Tongue (tissue), 3 donors: ENCODE data around the gene ELK1. TPM values are rescaled to one million over a fixed set of nuclear protein-coding genes. Genes with fewer than 3 reads are reported as not detected.
"Not testable (repeated sequence)": the region's sequence is repeated elsewhere in the genome, so short reads cannot be mapped to it uniquely, and the experiment has no call there.

Experiments used
- DNase-seq: peaks from one replicate; pipeline ENCODE4 v3.0.0-alpha.2; 2015
- small RNA-seq: library from RNA; depleted of rRNA; stranded (forward); fragments of <200 nt; gene quantifications from one replicate; pipeline ENCODE3, GENCODE V24; 2014; ENCODE audit warnings: low replicate concordance
- total RNA-seq: library from RNA; depleted of rRNA; stranded (reverse); fragments of >200 nt; gene quantifications from one replicate; pipeline ENCODE4 v1.2.3, GENCODE V29; 2014

Gene ELK1
- total RNA-seq, 1 donor from 2014 or later, result 16.2 TPM

DNA sequence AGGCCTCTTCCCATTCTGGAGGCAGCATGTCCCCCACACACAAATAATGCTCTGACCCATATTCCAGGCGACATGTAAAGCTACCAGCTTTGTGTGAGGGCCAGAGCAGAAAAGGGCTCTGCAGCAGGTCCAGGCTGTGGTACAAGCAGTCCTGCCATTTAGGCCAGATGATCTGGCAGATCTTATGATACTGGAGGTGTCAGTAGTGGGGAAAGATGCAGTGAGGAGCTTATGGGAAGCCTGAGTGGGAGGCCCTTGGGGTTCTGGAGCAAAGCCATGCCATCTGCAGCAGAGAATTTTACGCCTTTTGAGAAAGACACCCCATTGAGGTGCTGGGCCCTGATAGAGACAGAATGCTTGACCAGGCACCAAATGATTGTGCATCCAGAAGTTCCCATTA is 38.4 kb downstream of the ELK1 start:
- DNase-seq, result no peak

DNA sequence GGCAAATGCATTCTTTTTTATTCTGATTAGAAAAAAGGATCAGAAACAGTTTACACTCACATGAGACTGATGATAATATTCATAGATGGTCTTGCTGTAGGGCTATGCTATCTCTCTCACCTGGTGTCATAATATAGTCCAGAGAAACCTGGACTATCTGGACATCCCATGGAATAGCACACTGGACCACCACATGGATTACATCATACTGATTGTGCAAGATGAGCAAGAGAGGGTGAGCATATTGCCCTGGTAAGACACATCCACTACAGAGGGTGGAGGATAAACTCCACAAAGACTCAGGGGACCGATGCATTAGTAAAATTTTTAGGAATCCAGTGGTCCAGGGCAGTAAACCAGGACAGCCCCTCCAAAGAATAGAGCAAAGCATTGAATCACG is 38.9 kb downstream of the ELK1 start:
- no peak for DNase-seq

DNA sequence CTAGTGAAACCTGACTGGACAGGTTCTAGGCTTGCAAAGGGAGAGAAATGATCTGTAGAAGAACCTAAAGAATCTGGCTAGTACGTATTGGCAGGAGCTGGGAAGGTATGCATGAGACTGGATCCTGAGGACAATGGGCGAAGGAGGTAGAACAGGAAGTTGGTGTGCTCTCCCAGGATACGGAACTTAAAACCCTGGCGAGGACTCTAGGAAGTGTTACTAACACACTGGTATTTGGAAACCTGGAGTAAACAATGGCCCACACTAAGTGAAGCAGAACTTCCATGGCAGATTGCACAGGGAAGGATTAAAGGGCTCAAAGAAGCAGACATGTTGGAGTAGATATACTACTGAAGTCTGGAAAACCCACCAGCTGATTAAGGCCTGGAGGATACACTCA is 39.9 kb downstream of the ELK1 start:
- DNase-seq, result no peak

DNA sequence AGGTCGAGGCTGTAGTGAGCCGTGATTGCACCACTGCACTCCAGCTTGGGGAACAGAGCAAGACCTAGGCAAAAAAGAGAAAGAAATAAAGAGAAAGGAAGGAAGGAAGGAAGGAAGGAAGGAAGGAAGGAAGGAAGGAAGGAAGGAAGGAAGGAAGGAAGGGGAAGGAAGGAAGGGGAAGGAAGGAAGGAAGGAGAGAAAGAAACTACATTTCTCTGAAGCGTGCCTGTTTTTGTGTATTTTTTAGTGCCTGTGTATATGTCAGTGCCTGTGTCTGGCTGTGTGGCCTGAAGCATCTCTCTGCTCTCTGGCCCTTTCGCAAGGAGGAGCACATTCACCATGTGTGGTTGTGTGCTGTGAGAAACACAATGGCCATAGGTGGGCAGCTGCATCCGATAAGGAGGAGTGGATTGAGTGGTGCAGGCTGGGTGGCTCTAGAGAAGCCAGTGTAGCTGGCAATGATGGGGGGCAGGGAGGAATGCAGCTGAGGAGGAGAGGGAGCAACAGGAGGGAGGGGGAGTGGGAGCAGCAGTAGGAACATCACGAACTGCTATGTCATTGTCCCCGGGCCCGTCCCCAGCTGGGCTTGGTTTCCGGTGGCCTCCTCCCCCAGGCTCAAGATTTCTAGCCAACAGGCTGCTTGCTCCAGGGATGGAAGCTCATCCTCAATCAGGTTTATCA is 42.1 kb downstream of the ELK1 start:
- no peak for DNase-seq

DNA sequence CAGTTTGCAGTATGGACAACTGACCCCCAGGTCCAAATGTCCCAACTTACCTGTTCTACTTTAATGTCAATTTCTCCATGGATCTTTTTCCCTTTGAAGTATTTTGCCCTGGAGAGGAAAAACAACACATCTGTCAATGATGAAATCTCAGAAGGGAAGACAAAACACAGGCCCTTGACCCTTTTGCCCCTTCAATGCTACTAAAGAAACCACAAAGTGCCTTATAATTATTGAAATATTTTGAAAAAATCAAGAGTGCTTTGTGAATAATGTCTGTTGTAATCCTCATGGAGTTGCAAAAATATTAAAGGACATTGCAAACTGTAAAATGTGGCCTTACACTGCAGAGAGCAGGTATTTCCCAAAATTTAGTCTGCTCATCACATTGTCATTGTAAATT is 43.3 kb downstream of the ELK1 start:
- no peak for DNase-seq

DNA sequence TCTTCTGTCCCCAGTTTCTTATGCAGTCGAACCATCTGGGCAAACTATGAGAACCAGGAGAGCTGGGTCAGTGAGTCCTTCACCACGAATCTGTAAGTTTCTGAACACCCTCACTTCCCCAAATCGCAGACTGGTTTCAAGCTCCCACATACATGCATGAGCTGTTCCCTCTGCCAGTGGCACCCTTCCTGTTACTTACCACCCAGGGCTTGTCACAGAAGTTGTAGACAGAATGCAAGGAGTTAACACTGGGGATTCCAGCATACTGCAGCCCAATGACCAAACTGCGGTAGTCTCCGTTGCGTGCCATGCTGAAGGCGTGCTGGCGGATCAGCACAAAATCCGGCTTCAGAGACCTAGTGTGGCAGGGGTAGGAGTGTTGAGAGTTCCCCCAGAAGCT is 45.3 kb downstream of the ELK1 start:
- no peak for DNase-seq

DNA sequence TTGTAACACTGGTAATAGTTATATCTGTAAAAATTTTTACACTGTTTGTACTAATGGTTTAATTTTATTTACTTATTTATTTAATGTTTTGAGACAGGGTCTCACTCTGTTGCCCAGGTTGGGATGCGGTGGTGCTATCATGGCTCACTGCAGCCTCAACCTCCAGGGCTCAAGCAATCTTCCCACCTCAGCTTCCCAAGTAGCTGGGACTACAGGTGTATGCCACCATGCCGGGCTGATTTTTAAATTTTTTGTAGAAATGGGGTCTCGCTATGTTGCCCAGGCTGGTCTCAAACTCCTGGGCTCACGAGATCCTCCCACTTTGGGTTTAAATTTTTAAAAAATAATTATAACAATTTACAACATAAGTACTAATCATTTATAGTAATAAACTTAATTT is 47.2 kb downstream of the ELK1 start:
- not testable (repeated sequence) for DNase-seq

DNA sequence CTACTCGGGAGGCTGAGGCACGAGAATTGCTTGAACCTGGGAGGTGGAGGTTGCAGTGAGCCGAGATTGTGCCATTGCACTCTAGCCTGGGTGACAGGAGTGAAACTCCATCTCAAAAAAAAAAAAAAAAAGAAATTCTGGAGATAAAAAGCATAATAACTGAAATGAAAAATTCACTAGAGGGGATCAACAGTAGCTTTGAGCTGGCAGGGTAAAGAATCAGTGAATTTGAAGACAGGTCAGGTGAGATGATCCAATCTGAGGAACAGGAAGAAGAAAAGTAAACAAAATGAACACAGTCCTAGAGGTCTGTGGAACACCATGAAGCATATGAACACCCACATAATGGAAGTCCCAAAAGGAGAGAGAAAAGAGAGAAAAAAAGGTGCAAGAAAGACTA is 53.1 kb downstream of the ELK1 start:
- no peak for DNase-seq

DNA sequence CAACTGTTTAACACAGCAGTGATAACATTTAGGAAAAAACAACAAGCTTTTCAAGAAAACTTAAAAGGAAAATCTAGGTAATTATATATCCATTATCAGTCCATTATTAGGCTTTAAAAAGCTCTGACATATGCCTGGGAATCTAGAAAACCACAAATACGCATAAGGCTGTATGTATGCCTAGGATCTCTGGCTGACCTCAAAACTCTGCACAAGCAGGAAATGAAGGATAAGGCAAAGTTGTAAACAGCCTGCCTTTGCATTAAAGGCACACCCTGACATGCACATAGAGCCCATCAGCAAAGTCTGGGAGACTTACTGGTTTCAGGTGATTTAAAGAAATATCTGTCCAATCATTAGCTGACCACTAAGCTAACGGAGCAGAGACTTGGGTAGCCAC is 54.1 kb downstream of the ELK1 start:
- DNase-seq, result no peak

DNA sequence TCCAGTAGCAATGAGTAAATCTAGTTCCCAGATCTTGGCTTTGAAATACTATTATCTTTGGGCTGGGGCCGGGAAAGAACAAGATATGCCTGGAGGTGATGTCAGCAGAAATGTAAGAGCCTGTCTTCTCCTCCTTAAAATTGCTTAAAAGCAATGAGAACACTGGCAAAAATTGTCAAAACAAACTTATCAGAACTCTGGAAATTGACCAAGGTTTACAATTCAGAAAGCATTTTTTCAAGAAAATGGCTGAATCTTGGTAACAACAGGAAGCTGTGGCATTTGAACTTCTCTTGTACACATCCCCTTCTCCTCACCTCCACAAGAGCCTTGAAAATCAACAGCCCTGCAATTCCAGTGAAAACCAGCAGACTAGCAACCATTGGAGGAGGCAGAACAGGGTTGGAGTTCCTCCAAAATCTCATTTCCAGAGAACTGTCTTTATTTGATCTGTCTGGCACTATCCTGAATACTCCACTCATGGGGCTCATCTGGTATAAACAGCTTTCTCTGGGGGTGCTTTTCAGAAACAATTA is 54.6 kb downstream of the ELK1 start:
- no peak for DNase-seq

DNA sequence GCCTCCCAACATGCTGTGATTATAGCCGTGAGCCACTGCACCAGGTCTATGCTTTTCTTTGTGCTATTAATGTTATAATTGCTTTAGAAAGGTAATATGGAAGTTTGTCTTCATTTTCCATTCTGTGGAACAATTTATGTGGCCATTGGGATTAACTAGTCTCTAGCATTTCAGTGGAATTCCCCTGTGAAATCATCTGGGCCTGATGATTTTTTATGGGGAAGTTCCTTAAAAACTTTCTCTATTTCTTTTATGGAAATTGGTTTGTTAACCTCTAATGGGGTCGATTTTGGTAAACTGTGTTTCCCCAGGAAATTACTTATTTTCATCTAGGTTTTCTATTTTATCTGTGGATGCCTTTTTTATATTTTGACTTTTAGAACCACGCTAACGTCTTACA is 56.8 kb downstream of the ELK1 start:
- no peak for DNase-seq

DNA sequence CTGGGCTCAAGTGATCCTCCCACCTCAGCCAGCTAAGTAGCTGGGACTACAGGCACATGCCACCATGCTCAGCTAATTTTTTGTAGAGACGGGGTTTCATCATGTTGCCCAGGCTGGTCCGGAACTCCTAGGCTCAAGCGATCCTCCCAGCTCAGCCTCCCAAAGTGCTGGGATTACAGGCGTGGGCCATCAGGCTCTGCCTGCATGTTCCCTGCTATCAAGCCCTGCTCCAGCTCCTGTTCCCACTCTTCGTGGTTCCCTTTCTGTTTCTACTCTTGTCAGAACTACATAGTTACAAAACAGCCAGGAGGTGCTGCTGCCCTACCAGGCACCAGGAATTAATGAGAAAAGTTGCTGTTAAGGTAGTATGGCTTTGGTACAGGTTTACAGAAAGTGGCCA is 59.4 kb downstream of the ELK1 start:
- DNase-seq, result no peak

DNA sequence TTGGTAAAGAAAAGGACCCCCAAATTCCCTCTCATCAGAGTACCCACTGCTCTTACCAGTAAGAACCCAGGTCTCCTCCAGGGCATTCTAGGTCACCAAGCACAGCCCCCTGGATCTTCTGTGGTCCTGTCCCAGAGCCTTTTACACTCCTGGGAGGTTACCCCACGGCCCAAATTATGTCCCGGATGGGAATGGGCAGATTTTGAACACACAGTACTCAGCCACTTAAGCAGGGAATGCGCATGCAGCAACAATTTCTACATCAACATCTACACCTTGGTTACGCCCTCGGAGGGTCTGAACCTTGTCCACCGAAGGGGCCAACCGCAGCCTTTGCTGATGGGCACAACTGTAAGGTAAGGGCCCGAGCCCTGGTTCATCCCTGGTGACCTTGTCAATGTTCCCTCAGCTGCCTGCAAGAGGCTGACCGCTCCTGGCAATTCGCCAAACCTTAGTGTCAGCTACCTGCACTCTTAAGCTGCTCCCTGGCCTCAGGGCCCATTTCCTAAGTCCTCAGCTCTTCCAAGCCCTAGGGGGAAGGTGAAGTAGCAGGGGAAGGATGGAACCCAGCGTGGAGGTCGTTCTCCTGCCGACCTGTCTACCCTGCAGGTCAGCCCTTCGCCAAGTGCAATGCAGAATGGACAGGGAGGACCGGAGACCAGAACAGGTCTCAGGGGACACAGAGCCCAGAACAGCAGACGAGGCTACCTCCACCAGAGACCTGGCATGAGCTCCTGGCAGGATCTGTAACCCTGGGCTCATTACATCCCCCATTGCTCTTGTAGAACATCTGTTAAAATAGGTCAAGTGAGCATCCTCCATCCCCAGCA is 62.2 kb downstream of the ELK1 start:
- DNase-seq, result no peak

DNA sequence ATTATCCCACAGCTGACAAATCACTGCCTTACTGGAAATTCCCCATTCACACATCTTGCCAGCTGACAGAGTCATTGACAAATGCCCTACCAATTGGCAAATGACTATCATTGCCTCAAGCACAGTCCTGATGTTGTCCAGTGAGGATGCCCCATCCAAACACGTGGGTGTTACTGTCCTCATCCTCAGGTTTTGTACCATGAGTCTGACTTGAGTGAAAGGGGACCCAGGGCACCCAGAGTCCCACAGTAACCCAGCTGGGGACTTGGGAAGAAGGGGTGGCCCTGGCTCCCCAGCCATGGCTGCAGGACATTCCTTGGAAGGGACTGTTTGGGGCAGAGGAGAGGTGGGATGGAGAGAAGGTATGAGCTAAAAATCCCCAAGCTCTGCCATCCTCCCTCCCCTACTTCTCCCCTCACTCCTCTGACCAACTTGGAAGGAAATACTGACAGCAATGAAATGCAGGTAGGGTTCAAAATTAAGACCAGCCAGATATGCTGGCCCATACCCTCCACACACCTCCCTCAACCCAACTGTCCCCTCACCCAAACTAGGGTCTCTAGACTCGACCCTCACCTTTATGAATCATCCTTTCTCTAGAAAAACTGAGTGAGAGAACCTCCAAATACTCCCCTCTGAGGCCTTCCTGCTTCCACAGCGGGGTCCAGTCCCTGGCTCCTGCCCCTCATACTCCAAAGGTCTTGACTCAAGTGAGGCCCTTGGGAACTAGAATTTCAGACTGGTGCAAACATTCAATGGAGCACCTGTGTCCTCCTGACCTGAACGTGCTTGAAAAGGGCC is 63.1 kb downstream of the ELK1 start:
- DNase-seq, result no peak

DNA sequence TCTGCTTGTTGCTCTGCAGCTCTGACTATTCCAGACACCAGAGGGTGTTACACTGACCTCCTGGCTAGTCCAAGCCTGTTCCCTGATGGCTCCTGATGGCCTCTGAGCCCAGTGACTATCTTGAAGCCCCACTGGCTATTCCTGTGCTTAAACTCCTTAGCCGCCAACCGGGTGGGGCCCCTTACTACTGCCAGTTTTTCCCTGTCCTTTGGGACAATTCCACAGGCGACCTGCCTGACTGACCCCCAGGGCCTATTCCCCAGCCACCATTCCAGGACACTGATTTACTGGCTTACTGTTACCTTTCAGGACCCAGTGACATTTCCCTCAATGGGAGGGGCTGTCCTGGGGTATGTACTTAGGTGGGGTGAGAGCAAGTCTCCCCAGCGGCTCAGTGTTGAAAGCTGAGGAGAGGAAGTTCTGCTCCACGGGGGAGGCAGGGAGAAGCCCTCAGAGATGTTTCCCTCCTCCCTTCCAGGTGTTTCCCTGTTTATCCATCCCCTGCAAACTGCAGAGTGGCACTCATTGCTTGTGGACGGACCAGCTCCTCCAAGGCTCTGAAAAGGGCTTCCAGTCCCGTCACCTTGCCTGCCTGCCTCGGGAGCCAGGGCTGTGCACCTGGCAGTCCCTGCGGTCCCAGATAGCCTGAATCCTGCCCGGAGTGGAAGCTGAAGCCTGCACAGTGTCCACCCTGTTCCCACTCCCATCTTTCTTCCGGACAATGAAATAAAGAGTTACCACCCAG is 64.1 kb downstream of the ELK1 start:
- DNase-seq, result no peak

Small RNA genes within 50 kb of the gene (small RNA-seq; reads per million reads assigned to genes)
- not detected for gene MIR4769

Other genes with a start within 250 kb of the ELK1 start
- gene ZNF41, start 167.3 kb downstream of the ELK1 start, total RNA-seq, result 11.9 TPM
- gene ARAF, start 89.4 kb downstream of the ELK1 start, total RNA-seq, result 30.6 TPM
- 54.4 TPM for gene TIMP1, start 68.1 kb downstream of the ELK1 start, total RNA-seq
- 0.41 TPM for gene SYN1, start 30.7 kb downstream of the ELK1 start, total RNA-seq
- gene CFP, start 20.6 kb downstream of the ELK1 start, total RNA-seq, result 1.9 TPM
- gene UXT, start 8.6 kb upstream of the ELK1 start, total RNA-seq, result 48.8 TPM
- 12.1 TPM for gene ZNF81, start 186.3 kb upstream of the ELK1 start, total RNA-seq